H1 (cell line): ENCODE data around the gene GPX8. TPM values are rescaled to one million over a fixed set of nuclear protein-coding genes. Genes with fewer than 3 reads are reported as not detected.

Experiments used
- CTCF ChIA-PET: fragments of 300-600 bp; sonication (Branson Sonifier 250); formaldehyde crosslinking; loops from one replicate; lab custom pipeline; 2021; ENCODE audit not compliant: partially characterized antibody; lab: Charles Lee
- POLR2A ChIA-PET: fragments of 300-600 bp; sonication (Branson Sonifier 250); formaldehyde crosslinking; loops from one replicate; lab custom pipeline; 2021; ENCODE audit warnings: inconsistent platforms; ENCODE audit not compliant: partially characterized antibody; lab: Charles Lee
- DNase-seq, 2 experiments: peaks; one replicate each; pipeline versions ENCODE4 v3.0.0 to v3.0.0-alpha.2; 2010 to 2022; ENCODE audit warnings: low spot score in 2 of 2, low read depth in 1 of 2, mixed read lengths in 1 of 2
- FAIRE-seq: peaks from 2 replicates; lab custom pipeline; 2011; peaks lifted over from hg19 to GRCh38; lab: Jason Lieb, UNC
- H2AFZ ChIP-seq: 2 replicates; pipeline ENCODE4 v1.8.1; 2012; ENCODE audit warnings: low read length, inconsistent platforms
- H2AK5ac ChIP-seq: 2 replicates; pipeline ENCODE4 v1.6.1; 2013; ENCODE audit warnings: low read depth, low read length
- H2BK120ac ChIP-seq: replicated peaks from 2 replicates; pipeline ENCODE3; 2013; ENCODE audit warnings: low read depth, low read length, inconsistent platforms
- H2BK12ac ChIP-seq: 2 replicates; pipeline ENCODE4 v1.6.1; 2013; ENCODE audit warnings: low read depth, low read length
- H2BK15ac ChIP-seq: 2 replicates; pipeline ENCODE4 v1.6.1; 2013; ENCODE audit warnings: low read length
- H2BK20ac ChIP-seq: 2 replicates; pipeline ENCODE4 v1.6.1; 2013; ENCODE audit warnings: low read length
- H2BK5ac ChIP-seq: 2 replicates; pipeline ENCODE4 v1.6.1; 2013; ENCODE audit warnings: low read depth, low read length
- H3K14ac ChIP-seq: 2 replicates; pipeline ENCODE4 v1.6.1; 2013; ENCODE audit warnings: inconsistent platforms; ENCODE audit not compliant: insufficient read length
- H3K18ac ChIP-seq: 2 replicates; pipeline ENCODE4 v1.6.1; 2013; ENCODE audit warnings: low read length; ENCODE audit errors: extremely low read depth
- H3K23ac ChIP-seq: 2 replicates; pipeline ENCODE4 v1.6.1; 2013; ENCODE audit warnings: inconsistent platforms; ENCODE audit not compliant: insufficient read length
- H3K23me2 ChIP-seq: 2 replicates; pipeline ENCODE4 v1.6.1; 2013; ENCODE audit warnings: low read depth, low read length
- H3K27ac ChIP-seq: 2 replicates; pipeline ENCODE4 v1.6.1; 2011; ENCODE audit warnings: low read depth, low read length, inconsistent platforms
- H3K27me3 ChIP-seq, 4 experiments: replicated peaks in 1 of 4; 1 replicate in 1 of 4; 2 replicates in 3 of 4; pipeline versions ENCODE4 v1.6.1 to v1.8.1; 2011 to 2013; ENCODE audit warnings: low read length in 3 of 4, mild to moderate bottlenecking in 3 of 4, inconsistent platforms in 2 of 4, mixed read lengths in 2 of 4, moderate library complexity in 1 of 4; ENCODE audit not compliant: control insufficient read depth in 3 of 4, insufficient read depth in 3 of 4; ENCODE audit errors: extremely low read depth in 1 of 4
- H3K36me3 ChIP-seq, 4 experiments: 2 replicates each; pipeline versions ENCODE4 v1.6.1 to v1.8.1; 2011 to 2013; ENCODE audit warnings: mild to moderate bottlenecking in 4 of 4, low read length in 3 of 4, moderate library complexity in 2 of 4, control low read depth in 1 of 4, inconsistent platforms in 1 of 4; ENCODE audit not compliant: insufficient read depth in 4 of 4, control insufficient read depth in 2 of 4
- H3K4ac ChIP-seq: replicated peaks from 2 replicates; pipeline ENCODE3; 2013; ENCODE audit warnings: low read length, low read depth, mixed read lengths, inconsistent platforms; ENCODE audit not compliant: insufficient read length
- H3K4me1 ChIP-seq, 4 experiments: replicated peaks in 1 of 4; 1 replicate in 1 of 4; 2 replicates in 3 of 4; pipeline versions ENCODE4 v1.6.1 to v1.8.1; 2011 to 2013; ENCODE audit warnings: low read length in 3 of 4, inconsistent platforms in 2 of 4, mixed read lengths in 1 of 4; ENCODE audit not compliant: insufficient read depth in 4 of 4, control insufficient read depth in 3 of 4
- H3K4me2 ChIP-seq, 2 experiments: 2 replicates each; pipeline versions ENCODE4 v1.6.1 to v1.8.1; 2011 to 2013; ENCODE audit warnings: low read depth in 2 of 2, low read length in 2 of 2, control low read depth in 1 of 2, inconsistent platforms in 1 of 2, mild to moderate bottlenecking in 1 of 2; ENCODE audit not compliant: insufficient read depth in 1 of 2
- H3K4me3 ChIP-seq, 4 experiments: fragments of 200-600, 300-600 bp in 1 of 4; sonication (generic), shearing (Covaris generic), sonication (Bioruptor Twin) in 1 of 4; 2 replicates each; pipeline versions ENCODE4 v1.5.1 to v1.8.1; 2011 to 2016; ENCODE audit warnings: low read length in 4 of 4, low read depth in 3 of 4, control low read depth in 2 of 4, inconsistent platforms in 2 of 4, mild to moderate bottlenecking in 2 of 4, mixed read lengths in 1 of 4, moderate library complexity in 1 of 4; ENCODE audit not compliant: insufficient read depth in 2 of 4; ENCODE audit errors: extremely low read depth in 1 of 4
- H3K56ac ChIP-seq: replicated peaks from 2 replicates; pipeline ENCODE3; 2013; ENCODE audit warnings: low read depth, mild to moderate bottlenecking, mixed read lengths, low read length, inconsistent platforms; ENCODE audit not compliant: insufficient read length
- H3K79me1 ChIP-seq: 2 replicates; pipeline ENCODE4 v1.6.1; 2013; ENCODE audit warnings: low read depth, low read length, control low read depth
- H3K79me2 ChIP-seq, 2 experiments: 2 replicates each; pipeline versions ENCODE4 v1.6.1 to v1.8.1; 2012 to 2013; ENCODE audit warnings: low read length in 2 of 2, mild to moderate bottlenecking in 2 of 2, inconsistent platforms in 1 of 2; ENCODE audit not compliant: insufficient read depth in 2 of 2, control insufficient read depth in 1 of 2
- H3K9ac ChIP-seq, 4 experiments: replicated peaks in 1 of 4; 1 replicate in 1 of 4; 2 replicates in 3 of 4; pipeline versions ENCODE4 v1.6.1 to v1.8.1; 2011 to 2013; ENCODE audit warnings: low read depth in 3 of 4, low read length in 3 of 4, control low read depth in 2 of 4, mild to moderate bottlenecking in 2 of 4, moderate library complexity in 2 of 4, inconsistent platforms in 1 of 4; ENCODE audit errors: extremely low read depth in 1 of 4
- H3K9me3 ChIP-seq, 2 experiments: 2 replicates each; pipeline versions ENCODE4 v1.6.1 to v1.8.1; 2012 to 2013; ENCODE audit warnings: mild to moderate bottlenecking in 2 of 2, moderate library complexity in 2 of 2, control low read depth in 1 of 2, inconsistent platforms in 1 of 2, low read depth in 1 of 2, low read length in 1 of 2, mixed read lengths in 1 of 2; ENCODE audit not compliant: insufficient read depth in 2 of 2
- H4K20me1 ChIP-seq, 2 experiments: replicated peaks in 1 of 2; 2 replicates each; pipeline versions ENCODE3 to v1.8.1; 2011 to 2013; ENCODE audit warnings: inconsistent platforms in 2 of 2, low read length in 2 of 2, mild to moderate bottlenecking in 1 of 2; ENCODE audit not compliant: insufficient read depth in 2 of 2, control insufficient read depth in 1 of 2
- H4K5ac ChIP-seq: 2 replicates; pipeline ENCODE4 v1.6.1; 2013; ENCODE audit warnings: low read length, low read depth, mixed read lengths, inconsistent platforms; ENCODE audit not compliant: insufficient read length
- H4K8ac ChIP-seq: 2 replicates; pipeline ENCODE4 v1.8.0; 2013; ENCODE audit warnings: mild to moderate bottlenecking, moderate library complexity, low read length, inconsistent platforms; ENCODE audit not compliant: insufficient read depth; ENCODE audit errors: extremely low read depth
- H4K91ac ChIP-seq: replicated peaks from 2 replicates; pipeline ENCODE3; 2013; ENCODE audit warnings: low read length, mixed read lengths, inconsistent platforms; ENCODE audit not compliant: insufficient read length
- CTCF ChIP-seq, 3 experiments: IDR thresholded peaks; 1 replicate in 2 of 3; 2 replicates in 1 of 3; pipeline versions ENCODE4 v1.5.1 to v1.6.1; 2011; ENCODE audit warnings: low read length in 3 of 3, mild to moderate bottlenecking in 3 of 3, inconsistent platforms in 2 of 3, low read depth in 1 of 3, moderate library complexity in 1 of 3; ENCODE audit not compliant: insufficient read depth in 1 of 3; ENCODE audit errors: control extremely low read depth in 1 of 3
- PHF8 ChIP-seq: fragments of 200-600 bp; sonication (generic); conservative IDR thresholded peaks from 2 replicates; pipeline ENCODE4 v1.7.1; 2012; ENCODE audit warnings: low read depth, mild to moderate bottlenecking, inconsistent platforms, low read length, moderate library complexity
- WGBS, 2 experiments: shearing (Covaris generic) in 1 of 2; methylation state at CpG; one replicate each; pipeline versions ENCODE4 v1.1.6 to v1.1.7; 2013 to 2015; ENCODE audit warnings: low lambda C conversion rate in 2 of 2, mixed read lengths in 2 of 2, inconsistent platforms in 1 of 2, low coverage in 1 of 2, missing lambda C conversion rate in 1 of 2; ENCODE audit not compliant: insufficient replicate concordance in 2 of 2, insufficient coverage in 1 of 2, insufficient read length in 1 of 2; ENCODE audit errors: extremely low coverage in 1 of 2, missing lambda C conversion rate in 1 of 2; 5-methylcytosine and 5-hydroxymethylcytosine counted together
- polyA plus RNA-seq, 7 experiments: library from polyadenylated mRNA; depleted of rRNA in 3 of 7; stranded (reverse) in 5 of 7; unstranded in 2 of 7; fragments of >200 nt in 5 of 7; fragments of 200-250 nt in 2 of 7; gene quantifications; 1 replicate in 5 of 7; 2 replicates in 1 of 7; 4 replicates in 1 of 7; pipeline versions ENCODE4 v1.2.1 to v1.2.3, GENCODE V29; 2011 to 2013; ENCODE audit warnings: missing spikeins in 2 of 7, mixed read lengths in 2 of 7
- total RNA-seq: library from RNA; stranded (reverse); fragmentation: NEBNext Ultra II Directional; extraction: Animal tissue kit (Norgen Biotek cat#: 25700); gene quantifications from 2 replicates; pipeline ENCODE4 v1.2.1, GENCODE V29; 2021

GPX8 gene
- total and polyA plus RNA-seq, 2 of the 8 experiments (the other 6 are each of a cell fraction or from before 2014, with no cell fraction given), result 19.5 to 60.4 TPM

- H2BK5ac ChIP-seq, result no peak overlapping the region
- TF ChIP-seq CTCF (IDR thresholded peaks at IDR 0.05; ENCODE audit: control extremely low read depth in 1 of 3, insufficient read depth in 1 of 3, low read depth in 1 of 3, low read length in 3 of 3) (no peak), PHF8 (no peak)
Observed at GRCh38 chr5:55123365-55123764, 36.6 kb upstream of the GPX8 start.

More at GRCh38 chr5:55123365-55123764, 36.6 kb upstream of the GPX8 start:
- Histone ChIP-seq H3K27ac (no peak overlapping the region), H3K9ac (no peak overlapping the region), H3K18ac (no peak overlapping the region), H3K23ac (no peak overlapping the region), H2AK5ac (no peak overlapping the region), H3K4ac (no peak overlapping the region), H3K9me3 (no peaks in the 10 kb centered on the region), H4K5ac (no peak overlapping the region), H3K14ac (no peak overlapping the region), H4K20me1 (no peaks in the 10 kb centered on the region), H2BK120ac (no peak overlapping the region), H2BK20ac (no peak overlapping the region), H3K4me1 (no peaks in the 10 kb centered on the region), H2BK15ac (no peak overlapping the region), H3K56ac (no peak overlapping the region), H4K8ac (no peak overlapping the region), H3K79me1 (no peaks in the 10 kb centered on the region), H3K4me3 (no peak overlapping the region), H3K23me2 (no peaks in the 10 kb centered on the region), H3K79me2 (no peaks in the 10 kb centered on the region), H3K27me3 (no peaks in the 10 kb centered on the region), H4K91ac (no peak overlapping the region), H2BK12ac (no peak overlapping the region), H3K36me3 (no peaks in the 10 kb centered on the region), H3K4me2 (no peak overlapping the region), H2AFZ (no peak overlapping the region)
- CTCF ChIA-PET, result interaction anchor here (0.9 to 1.8 kb wide), 3 partner anchors 179 to 219 kb away, joined by 3 to 8 read pairs (median 4); no protein-coding TSS in a partner anchor
- POLR2A ChIA-PET, result no interaction called here
- no peak for FAIRE-seq
- no peak for DNase-seq
- 89% methylated on average over 3 of the region's 3 CpGs; no CpG with 5 or more reads in 1 of the 2 experiments for WGBS, 2 experiments
